ENCODE data around the gene UBTF. TPM values are rescaled to one million over a fixed set of nuclear protein-coding genes. Genes with fewer than 3 reads are reported as not detected.

Gene UBTF
- total and polyA plus RNA-seq, 9 of the 15 experiments (the other 6 are each of a cell fraction or from before 2014, with no cell fraction given) = 1.2 to 113 (median 83.6) TPM

DNA sequence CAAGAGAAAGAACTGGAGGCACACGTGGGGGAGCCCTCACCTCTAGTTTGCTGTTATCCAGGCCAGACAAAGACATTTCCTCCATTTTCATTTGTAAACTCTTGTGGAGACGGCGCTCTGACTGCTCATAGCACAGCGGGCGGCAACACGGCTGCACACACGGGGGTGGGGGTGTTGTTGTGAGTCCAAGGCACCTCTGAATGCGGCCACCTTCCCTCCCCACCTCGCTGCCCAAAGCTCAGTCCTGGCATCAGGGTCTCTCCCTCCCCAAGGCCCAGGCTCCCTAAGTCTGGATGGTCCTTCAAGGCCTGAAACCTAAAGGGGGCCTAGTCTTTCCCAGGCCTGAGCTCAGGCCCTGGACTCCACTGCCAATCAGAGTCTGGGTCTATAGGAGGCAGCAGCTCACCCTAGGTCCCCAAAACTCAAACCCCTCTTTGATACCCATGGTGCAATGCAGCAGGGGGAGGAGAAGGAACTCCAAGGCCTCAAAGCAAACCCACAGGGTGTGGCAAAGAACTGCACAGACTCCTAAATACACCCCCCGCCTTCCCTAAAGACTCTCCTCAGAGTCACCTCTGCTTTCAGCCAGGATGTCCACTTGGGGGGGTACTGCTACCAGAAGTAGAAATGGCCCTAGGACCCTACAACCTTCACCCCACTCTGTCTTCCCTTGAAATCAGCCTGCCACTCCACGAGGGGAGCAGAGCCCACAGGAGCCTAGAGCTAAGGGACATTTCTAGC, 21.3 kb downstream of the UBTF start (continued):
- TF ChIP-seq, protein P1, sequence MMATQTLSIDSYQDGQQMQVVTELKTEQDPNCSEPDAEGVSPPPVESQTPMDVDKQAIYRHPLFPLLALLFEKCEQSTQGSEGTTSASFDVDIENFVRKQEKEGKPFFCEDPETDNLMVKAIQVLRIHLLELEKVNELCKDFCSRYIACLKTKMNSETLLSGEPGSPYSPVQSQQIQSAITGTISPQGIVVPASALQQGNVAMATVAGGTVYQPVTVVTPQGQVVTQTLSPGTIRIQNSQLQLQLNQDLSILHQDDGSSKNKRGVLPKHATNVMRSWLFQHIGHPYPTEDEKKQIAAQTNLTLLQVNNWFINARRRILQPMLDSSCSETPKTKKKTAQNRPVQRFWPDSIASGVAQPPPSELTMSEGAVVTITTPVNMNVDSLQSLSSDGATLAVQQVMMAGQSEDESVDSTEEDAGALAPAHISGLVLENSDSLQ (IDR thresholded peaks at IDR 0.05) = peak; percentile 40; the same call in 1 of the 2 replicates
- peak; percentile 75 for TF ChIP-seq ESRRA (IDR thresholded peaks at IDR 0.05; ENCODE audit: borderline replicate concordance, low read depth)
- TF ChIP-seq ZNF518B (CRISPR knock-in tag; IDR thresholded peaks at IDR 0.05) = no peak
- 0 out of 4 replicates have a peak, but pooled peaks of 1 of the 2 experiments have one; percentile 21 for TF ChIP-seq FOXA3 (CRISPR knock-in tag; conservative IDR thresholded peaks at IDR 0.05 in 1 of 2, IDR thresholded peaks at IDR 0.05 in 1 of 2)
- TF ChIP-seq, protein P2, sequence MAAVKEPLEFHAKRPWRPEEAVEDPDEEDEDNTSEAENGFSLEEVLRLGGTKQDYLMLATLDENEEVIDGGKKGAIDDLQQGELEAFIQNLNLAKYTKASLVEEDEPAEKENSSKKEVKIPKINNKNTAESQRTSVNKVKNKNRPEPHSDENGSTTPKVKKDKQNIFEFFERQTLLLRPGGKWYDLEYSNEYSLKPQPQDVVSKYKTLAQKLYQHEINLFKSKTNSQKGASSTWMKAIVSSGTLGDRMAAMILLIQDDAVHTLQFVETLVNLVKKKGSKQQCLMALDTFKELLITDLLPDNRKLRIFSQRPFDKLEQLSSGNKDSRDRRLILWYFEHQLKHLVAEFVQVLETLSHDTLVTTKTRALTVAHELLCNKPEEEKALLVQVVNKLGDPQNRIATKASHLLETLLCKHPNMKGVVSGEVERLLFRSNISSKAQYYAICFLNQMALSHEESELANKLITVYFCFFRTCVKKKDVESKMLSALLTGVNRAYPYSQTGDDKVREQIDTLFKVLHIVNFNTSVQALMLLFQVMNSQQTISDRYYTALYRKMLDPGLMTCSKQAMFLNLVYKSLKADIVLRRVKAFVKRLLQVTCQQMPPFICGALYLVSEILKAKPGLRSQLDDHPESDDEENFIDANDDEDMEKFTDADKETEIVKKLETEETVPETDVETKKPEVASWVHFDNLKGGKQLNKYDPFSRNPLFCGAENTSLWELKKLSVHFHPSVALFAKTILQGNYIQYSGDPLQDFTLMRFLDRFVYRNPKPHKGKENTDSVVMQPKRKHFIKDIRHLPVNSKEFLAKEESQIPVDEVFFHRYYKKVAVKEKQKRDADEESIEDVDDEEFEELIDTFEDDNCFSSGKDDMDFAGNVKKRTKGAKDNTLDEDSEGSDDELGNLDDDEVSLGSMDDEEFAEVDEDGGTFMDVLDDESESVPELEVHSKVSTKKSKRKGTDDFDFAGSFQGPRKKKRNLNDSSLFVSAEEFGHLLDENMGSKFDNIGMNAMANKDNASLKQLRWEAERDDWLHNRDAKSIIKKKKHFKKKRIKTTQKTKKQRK (IDR thresholded peaks at IDR 0.05; ENCODE audit: borderline replicate concordance, low read depth, low read length) = no peak
- no peak for TF ChIP-seq ZNF165 (CRISPR knock-in tag; IDR thresholded peaks at IDR 0.05; ENCODE audit: borderline replicate concordance)
- 0 out of 2 replicates have a peak, but pooled peaks have one; percentile 12 for TF ChIP-seq NR1H2 (CRISPR knock-in tag; IDR thresholded peaks at IDR 0.05)
- TF ChIP-seq ADNP (tag; IDR thresholded peaks at IDR 0.05) = no peak
- peak; percentile 65 for TF ChIP-seq TBP (optimal IDR thresholded peaks at IDR 0.05; ENCODE audit: low read depth, low read length)
- peak; percentile 49 to 73 for TF ChIP-seq RAD21 (CRISPR knock-in tag; conservative IDR thresholded peaks at IDR 0.05 in 1 of 2, IDR thresholded peaks at IDR 0.05 in 1 of 2)
- no peak for TF ChIP-seq NR2C2 (CRISPR knock-in tag; IDR thresholded peaks at IDR 0.05)
- TF ChIP-seq NR2C2 (tag; IDR thresholded peaks at IDR 0.05) = no peak
- TF ChIP-seq ELF2 (CRISPR knock-in tag; IDR thresholded peaks at IDR 0.05) = peak; percentile 61; the same call in 1 of the 2 replicates
- TF ChIP-seq IRF2 (CRISPR knock-in tag; IDR thresholded peaks at IDR 0.05) = no peak
- 0 out of 2 replicates have a peak, but pooled peaks have one; percentile 38 for TF ChIP-seq TAF7 (tag; IDR thresholded peaks at IDR 0.05)
- no peak for TF ChIP-seq CREB3L1 (IDR thresholded peaks at IDR 0.05; ENCODE audit: borderline replicate concordance, low read depth)
- no peak for TF ChIP-seq ILK (tag; IDR thresholded peaks at IDR 0.05; ENCODE audit: borderline replicate concordance, low read depth)

Data from K562 (cell line).